NB4 (cell line): ENCODE measurements around the gene SEC24A.
A peak's percentile ranks its signal among the peaks of the same experiment; 100 is the strongest.
"Not testable (repeated sequence)": the region's sequence is repeated elsewhere in the genome, so short reads cannot be mapped to it uniquely, and the experiment has no call there.

Source experiments
- DNase-seq: peaks from one replicate; pipeline ENCODE4 v3.0.0; 2010; ENCODE audit warnings: low read depth
- H3K4me3 ChIP-seq: one replicate; pipeline ENCODE4 v1.5.1; 2011; ENCODE audit warnings: mild to moderate bottlenecking, low read depth, low read length, moderate library complexity
- CTCF ChIP-seq: IDR thresholded peaks from one replicate; pipeline ENCODE4 v1.5.1; 2012; ENCODE audit warnings: low read depth, low read length
- MAX ChIP-seq: IDR thresholded peaks from 2 replicates; pipeline ENCODE4 v1.6.1; 2011; ENCODE audit warnings: low read depth, low read length
- MYC ChIP-seq: IDR thresholded peaks from 2 replicates; pipeline ENCODE4 v1.6.1; 2011; ENCODE audit warnings: low read depth, low read length
- POLR2A ChIP-seq: IDR thresholded peaks from 2 replicates; pipeline ENCODE4 v1.6.1; 2011; ENCODE audit warnings: mild to moderate bottlenecking; ENCODE audit not compliant: insufficient read length; ENCODE audit errors: extremely low read depth

Gene SEC24A

GRCh38 chr5:134638760-134639201 lies 9.8 kb upstream of the SEC24A start:
- DNase-seq = no peak
- TF ChIP-seq MAX (no peak), POLR2A (no peak), CTCF (no peak), MYC (no peak)
- H3K4me3 ChIP-seq = no peak overlapping the region

GRCh38 chr5:134642931-134643530 lies 5.6 kb upstream of the SEC24A start:
- no peak for DNase-seq
- no peak overlapping the region for H3K4me3 ChIP-seq
- TF ChIP-seq CTCF = no peak
- TF ChIP-seq POLR2A = no peak
- no peak for TF ChIP-seq MAX
- TF ChIP-seq MYC = no peak

- peak overlapping the region; percentile 94 for H3K4me3 ChIP-seq
- DNase-seq = peak; percentile 62
- TF ChIP-seq CTCF (no peak), POLR2A (no peak), MAX (no peak; the same call in 1 of the 2 replicates), MYC (no peak; the same call in 1 of the 2 replicates)
Measured at GRCh38 chr5:134647750-134648424, 698 bp upstream of the SEC24A start.

- DNase-seq = peak; percentile 15
- peak overlapping the region; percentile 94 for H3K4me3 ChIP-seq
- TF ChIP-seq MYC (no peak), CTCF (no peak), MAX (no peak), POLR2A (no peak)
Measured at GRCh38 chr5:134649163-134649835, 714 bp downstream of the SEC24A start.

- H3K4me3 ChIP-seq = peak overlapping the region; percentile 94
- DNase-seq = not testable (repeated sequence)
Measured at GRCh38 chr5:134650660-134651059, 2.1 kb downstream of the SEC24A start.

GRCh38 chr5:134651531-134651930 lies 2.9 kb downstream of the SEC24A start:
- TF ChIP-seq MAX = no peak
- no peak for TF ChIP-seq POLR2A
- no peak for TF ChIP-seq MYC
- TF ChIP-seq CTCF = no peak
- DNase-seq = no peak
- H3K4me3 ChIP-seq = no peak overlapping the region
